ENCODE measurements around the gene CLN3.
A peak's percentile ranks its signal among the peaks of the same experiment; 100 is the strongest.
"Not testable (repeated sequence)": the region's sequence is repeated elsewhere in the genome, so short reads cannot be mapped to it uniquely, and the experiment has no call there.

Gene CLN3

GRCh38 chr16:28494121-28494851, 2.4 kb upstream of the CLN3 start, which contains the start of gene APOBR:
Gene APOBR, plus strand, starts transcription at chr16:28494643. Its CDS starts 39 bp downstream, at chr16:28494682.
- peak; percentile 85 for DNase-seq (ENCODE audit: low read depth)

- DNase-seq (ENCODE audit: low read depth): no peak
Observed at GRCh38 chr16:28492511-28492910, 637 bp upstream of the CLN3 start.

- DNase-seq (ENCODE audit: low read depth): no peak
Observed at GRCh38 chr16:28491230-28491969, 474 bp downstream of the CLN3 start.

GRCh38 chr16:28486266-28486665, 5.6 kb downstream of the CLN3 start:
- DNase-seq (ENCODE audit: low read depth): no peak

GRCh38 chr16:28483361-28483760, 8.5 kb downstream of the CLN3 start:
- not testable (repeated sequence) for DNase-seq (ENCODE audit: low read depth)

GRCh38 chr16:28482026-28482425, 9.8 kb downstream of the CLN3 start:
- no peak for DNase-seq (ENCODE audit: low read depth)

- DNase-seq (ENCODE audit: low read depth): no peak
Observed at GRCh38 chr16:28478506-28479180, 13.2 kb downstream of the CLN3 start.

GRCh38 chr16:28477311-28477920, 14.5 kb downstream of the CLN3 start:
- no peak for DNase-seq (ENCODE audit: low read depth)

- DNase-seq (ENCODE audit: low read depth): no peak
Observed at GRCh38 chr16:28475221-28475620, 16.7 kb downstream of the CLN3 start.

GRCh38 chr16:28473714-28474265, 18.1 kb downstream of the CLN3 start:
- no peak for DNase-seq (ENCODE audit: low read depth)

- not testable (repeated sequence) for DNase-seq (ENCODE audit: low read depth)
Observed at GRCh38 chr16:28447081-28447480, 44.8 kb downstream of the CLN3 start.

- not testable (repeated sequence) for DNase-seq (ENCODE audit: low read depth)
Observed at GRCh38 chr16:28446388-28446787, 45.5 kb downstream of the CLN3 start.

- DNase-seq (ENCODE audit: low read depth): not testable (repeated sequence)
Observed at GRCh38 chr16:28443943-28444342, 47.9 kb downstream of the CLN3 start.

- not testable (repeated sequence) for DNase-seq (ENCODE audit: low read depth)
Observed at GRCh38 chr16:28438899-28439298, 53.0 kb downstream of the CLN3 start.

GRCh38 chr16:28435340-28435739, 56.5 kb downstream of the CLN3 start:
- not testable (repeated sequence) for DNase-seq (ENCODE audit: low read depth)

Data from CMK (cell line).